Endothelial cell of umbilical vein (primary cell): ENCODE data around the gene IRF6. TPM values are rescaled to one million over a fixed set of nuclear protein-coding genes. Genes with fewer than 3 reads are reported as not detected.

Source experiments
- BruUV-seq: library from RNA; stranded (reverse); fragments of 400-500 nt; replicated peaks from 2 replicates; lab custom pipeline; 2021; lab: Mats Ljungman, UMichigan
- CTCF ChIA-PET: fragments of 300-600, 350-600 bp; sonication (Branson Sonifier 250); formaldehyde crosslinking; loops from one replicate; lab custom pipeline; 2021; ENCODE audit warnings: antibody characterized with exemption, inconsistent platforms; lab: Charles Lee
- POLR2A ChIA-PET: fragments of 300-600, 350-600 bp; sonication (Branson Sonifier 250); formaldehyde crosslinking; loops from one replicate; lab custom pipeline; 2021; ENCODE audit warnings: antibody characterized with exemption, inconsistent platforms; lab: Charles Lee
- DNase-seq: peaks from one replicate; pipeline ENCODE4 v3.0.0-alpha.2; 2011; ENCODE audit warnings: low read depth, low spot score
- FAIRE-seq: peaks from 2 replicates; lab custom pipeline; 2011; peaks lifted over from hg19 to GRCh38; lab: Jason Lieb, UNC
- H2AFZ ChIP-seq: 2 replicates; pipeline ENCODE4 v1.6.0; 2012; ENCODE audit warnings: low read depth, low read length, control low read depth, inconsistent platforms
- H3K27ac ChIP-seq: 2 replicates; pipeline ENCODE4 v1.5.1; 2011; ENCODE audit warnings: low read depth, mild to moderate bottlenecking, control low read depth, low read length, moderate library complexity; ENCODE audit not compliant: insufficient read depth
- H3K27me3 ChIP-seq, 2 experiments: 2 replicates each; pipeline versions ENCODE4 v1.6.0 to v1.6.1; 2011; ENCODE audit warnings: low read length in 2 of 2, mixed read lengths in 1 of 2; ENCODE audit not compliant: control insufficient read depth in 2 of 2, insufficient read depth in 2 of 2
- H3K36me3 ChIP-seq, 2 experiments: 2 replicates in 1 of 2; 3 replicates in 1 of 2; pipeline ENCODE4 v1.5.1; 2011; ENCODE audit warnings: low read length in 2 of 2, mild to moderate bottlenecking in 1 of 2, moderate library complexity in 1 of 2; ENCODE audit not compliant: control insufficient read depth in 2 of 2, insufficient read depth in 2 of 2; ENCODE audit errors: extremely low read depth in 1 of 2
- H3K4me1 ChIP-seq: 3 replicates; pipeline ENCODE4 v1.5.1; 2011; ENCODE audit warnings: mild to moderate bottlenecking, low read length; ENCODE audit not compliant: control insufficient read depth, insufficient read depth; ENCODE audit errors: extremely low read depth
- H3K4me2 ChIP-seq: 2 replicates; pipeline ENCODE4 v1.6.1; 2011; ENCODE audit warnings: low read length, control low read depth, mixed read lengths; ENCODE audit not compliant: insufficient read depth
- H3K4me3 ChIP-seq, 3 experiments: fragments of 200-600 bp in 1 of 3; sonication (generic), shearing (Covaris generic) in 1 of 3; replicated peaks in 1 of 3; 2 replicates each; pipeline ENCODE4 v1.5.1; 2011 to 2016; ENCODE audit warnings: control low read depth in 3 of 3, low read length in 3 of 3, mild to moderate bottlenecking in 2 of 3, inconsistent platforms in 1 of 3, low read depth in 1 of 3, moderate library complexity in 1 of 3; ENCODE audit not compliant: insufficient read depth in 1 of 3
- H3K79me2 ChIP-seq: 2 replicates; pipeline ENCODE4 v1.6.0; 2012; ENCODE audit warnings: low read length, inconsistent platforms; ENCODE audit not compliant: control insufficient read depth, insufficient read depth
- H3K9ac ChIP-seq: replicated peaks from 2 replicates; pipeline ENCODE3; 2011; ENCODE audit warnings: low read length, control low read depth; ENCODE audit not compliant: insufficient read depth; ENCODE audit errors: extremely low read depth
- H3K9me1 ChIP-seq: replicated peaks from 3 replicates; pipeline ENCODE4 v1.6.0; 2011; ENCODE audit warnings: mild to moderate bottlenecking, low read length; ENCODE audit not compliant: control insufficient read depth, insufficient read depth; ENCODE audit errors: extremely low read depth
- H3K9me3 ChIP-seq: replicated peaks from 2 replicates; pipeline ENCODE4 v1.5.1; 2012; ENCODE audit warnings: low read length, inconsistent platforms; ENCODE audit not compliant: control insufficient read depth, insufficient read depth
- H4K20me1 ChIP-seq: replicated peaks from 2 replicates; pipeline ENCODE3; 2011; ENCODE audit warnings: mild to moderate bottlenecking, low read length; ENCODE audit not compliant: control insufficient read depth, insufficient read depth; ENCODE audit errors: extremely low read depth
- EZH2 ChIP-seq: IDR thresholded peaks from 2 replicates; pipeline ENCODE4 v1.6.1; 2012; ENCODE audit warnings: borderline replicate concordance, low read depth, mild to moderate bottlenecking, moderate library complexity, low read length, inconsistent platforms; ENCODE audit not compliant: severe bottlenecking
- FOS ChIP-seq: IDR thresholded peaks from 2 replicates; pipeline ENCODE4 v1.6.1; 2011; ENCODE audit warnings: mild to moderate bottlenecking, low read length, moderate library complexity, borderline replicate concordance; ENCODE audit not compliant: insufficient read depth
- GATA2 ChIP-seq: IDR thresholded peaks from 2 replicates; pipeline ENCODE4 v1.7.0; 2011; ENCODE audit warnings: low read depth, mild to moderate bottlenecking, moderate library complexity, mixed read lengths, low read length; ENCODE audit not compliant: insufficient read length, insufficient read depth
- MYC ChIP-seq: IDR thresholded peaks from one replicate; pipeline ENCODE4 v1.6.1; 2011; ENCODE audit warnings: mild to moderate bottlenecking, low read depth, low read length
- POLR2A ChIP-seq: IDR thresholded peaks from 2 replicates; pipeline ENCODE4 v1.6.1; 2012; ENCODE audit warnings: low read depth, mild to moderate bottlenecking, control low read depth, low read length
- POLR2AphosphoS5 ChIP-seq: IDR thresholded peaks from 2 replicates; pipeline ENCODE4 v1.6.1; 2012; ENCODE audit warnings: low read depth, mild to moderate bottlenecking, control low read depth, low read length, moderate library complexity; ENCODE audit not compliant: insufficient read depth
- dilution Hi-C: fragments of 300-500 bp; cut with MboI; formaldehyde crosslinking; loops from one replicate; pipeline ENCODE4 v1.15.0; 2019; ENCODE audit warnings: low sequenced_read_pairs; ENCODE audit not compliant: extremely low pct_ligation_motif_present
- intact Hi-C: fragments of 100-400 bp; cut with micrococcal nuclease; formaldehyde crosslinking; loops from one replicate; pipeline ENCODE4 v1.10.0; 2022
- polyA plus RNA-seq, 4 experiments: library from polyadenylated mRNA; depleted of rRNA in 3 of 4; stranded (reverse) in 3 of 4; unstranded in 1 of 4; fragments of >200 nt; gene quantifications; 2 replicates each; pipeline versions ENCODE4 v1.2.1 to v1.2.3, GENCODE V29; 2011 to 2012; ENCODE audit warnings: missing spikeins in 1 of 4
- total RNA-seq: library from RNA; stranded (reverse); gene quantifications from 2 replicates; pipeline ENCODE4 v1.2.3, GENCODE V29; 2021
- TF ChIP-seq, protein P1 (sequence below), 2 donors: IDR thresholded peaks; 1 replicate in 1 of 2; 2 replicates in 1 of 2; pipeline ENCODE4 v1.5.1; 2011; ENCODE audit warnings: low read length in 2 of 2, mild to moderate bottlenecking in 2 of 2, moderate library complexity in 2 of 2, control low read depth in 1 of 2, inconsistent platforms in 1 of 2, low read depth in 1 of 2; ENCODE audit not compliant: insufficient read depth in 1 of 2; ENCODE audit errors: extremely low read depth in 1 of 2
- TF ChIP-seq, protein P2 (sequence below): IDR thresholded peaks from 2 replicates; pipeline ENCODE4 v1.6.1; 2011; ENCODE audit not compliant: insufficient read depth, insufficient read length

IRF6 gene
- total and polyA plus RNA-seq, 2 donors (not counting 3 experiments of a cell fraction or from before 2014, with no cell fraction given): 42.0 to 55.8 TPM

DNA sequence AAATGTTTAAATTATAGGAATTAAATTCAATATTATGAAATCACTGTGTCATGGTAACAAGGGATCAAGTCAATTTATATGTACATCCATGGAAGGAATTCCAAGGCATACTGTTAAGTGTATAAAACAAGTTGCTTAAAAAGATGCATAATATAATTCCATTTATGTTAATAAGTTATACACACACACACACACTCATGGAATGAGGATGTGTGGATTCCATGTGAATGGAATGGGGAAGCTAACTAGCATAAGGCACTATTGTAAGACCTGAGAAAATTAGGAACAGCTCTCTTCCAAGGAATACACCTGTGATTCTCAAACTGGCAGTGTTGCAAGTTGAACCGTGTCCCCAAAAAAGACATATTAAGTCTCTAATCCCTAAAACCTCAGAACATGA, 67.7 kb downstream of the IRF6 start:
- ChIA-PET POLR2A (no interaction called here), CTCF (interaction anchor here (2.1 kb wide), 1 partner anchor 169 kb away, joined by 4 read pairs; no protein-coding TSS in a partner anchor)
- Histone ChIP-seq H3K4me3 (no peak overlapping the region), H3K4me1 (no peaks in the 10 kb centered on the region), H3K27me3 (peaks cover 0 to 15% of the 10 kb centered on the region in 2 experiments), H3K9me3 (no peaks in the 10 kb centered on the region), H4K20me1 (no peaks in the 10 kb centered on the region), H3K9me1 (no peaks in the 10 kb centered on the region), H3K36me3 (no peaks in the 10 kb centered on the region), H3K4me2 (no peak overlapping the region), H3K9ac (no peak overlapping the region), H3K79me2 (no peaks in the 10 kb centered on the region), H2AFZ (no peak overlapping the region), H3K27ac (no peak overlapping the region)
- intact Hi-C loops: no loop called here
- FAIRE-seq (no peak), DNase-seq (no peak)
- no peak for TF ChIP-seq POLR2AphosphoS5
- TF ChIP-seq MYC: no peak
- TF ChIP-seq EZH2: no peak
- TF ChIP-seq, protein P1, sequence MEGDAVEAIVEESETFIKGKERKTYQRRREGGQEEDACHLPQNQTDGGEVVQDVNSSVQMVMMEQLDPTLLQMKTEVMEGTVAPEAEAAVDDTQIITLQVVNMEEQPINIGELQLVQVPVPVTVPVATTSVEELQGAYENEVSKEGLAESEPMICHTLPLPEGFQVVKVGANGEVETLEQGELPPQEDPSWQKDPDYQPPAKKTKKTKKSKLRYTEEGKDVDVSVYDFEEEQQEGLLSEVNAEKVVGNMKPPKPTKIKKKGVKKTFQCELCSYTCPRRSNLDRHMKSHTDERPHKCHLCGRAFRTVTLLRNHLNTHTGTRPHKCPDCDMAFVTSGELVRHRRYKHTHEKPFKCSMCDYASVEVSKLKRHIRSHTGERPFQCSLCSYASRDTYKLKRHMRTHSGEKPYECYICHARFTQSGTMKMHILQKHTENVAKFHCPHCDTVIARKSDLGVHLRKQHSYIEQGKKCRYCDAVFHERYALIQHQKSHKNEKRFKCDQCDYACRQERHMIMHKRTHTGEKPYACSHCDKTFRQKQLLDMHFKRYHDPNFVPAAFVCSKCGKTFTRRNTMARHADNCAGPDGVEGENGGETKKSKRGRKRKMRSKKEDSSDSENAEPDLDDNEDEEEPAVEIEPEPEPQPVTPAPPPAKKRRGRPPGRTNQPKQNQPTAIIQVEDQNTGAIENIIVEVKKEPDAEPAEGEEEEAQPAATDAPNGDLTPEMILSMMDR (IDR thresholded peaks at IDR 0.05; ENCODE audit: extremely low read depth in 1 of 2, insufficient read depth in 1 of 2, low read depth in 1 of 2, low read length in 2 of 2): no peak
- TF ChIP-seq, protein P2, sequence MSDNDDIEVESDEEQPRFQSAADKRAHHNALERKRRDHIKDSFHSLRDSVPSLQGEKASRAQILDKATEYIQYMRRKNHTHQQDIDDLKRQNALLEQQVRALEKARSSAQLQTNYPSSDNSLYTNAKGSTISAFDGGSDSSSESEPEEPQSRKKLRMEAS: no peak
- TF ChIP-seq FOS: no peak
- TF ChIP-seq GATA2: no peak
- TF ChIP-seq POLR2A: no peak
- dilution Hi-C loops: no loop called here
- no TSS peak for BruUV-seq
